ENCODE measurements around the gene MBTD1.
"Not testable (repeated sequence)": the region's sequence is repeated elsewhere in the genome, so short reads cannot be mapped to it uniquely, and the experiment has no call there.

The MBTD1 gene

GRCh38 chr17:51189162-51189561 lies 70.7 kb downstream of the MBTD1 start:
- DNase-seq (ENCODE audit: low read depth in 2 of 2): no peak

- DNase-seq (ENCODE audit: low read depth in 2 of 2): no peak
Measured at GRCh38 chr17:51188271-51188833, 71.5 kb downstream of the MBTD1 start.

GRCh38 chr17:51185763-51186332 lies 74.0 kb downstream of the MBTD1 start:
- no peak for DNase-seq (ENCODE audit: low read depth in 2 of 2)

GRCh38 chr17:51184124-51184523 lies 75.7 kb downstream of the MBTD1 start:
- no peak for DNase-seq (ENCODE audit: low read depth in 2 of 2)

GRCh38 chr17:51180486-51180885 lies 79.4 kb downstream of the MBTD1 start:
- DNase-seq (ENCODE audit: low read depth in 2 of 2): no peak

GRCh38 chr17:51172030-51172429 lies 87.8 kb downstream of the MBTD1 start:
- not testable (repeated sequence) for DNase-seq (ENCODE audit: low read depth in 2 of 2)

- DNase-seq (ENCODE audit: low read depth in 2 of 2): no peak
Measured at GRCh38 chr17:51170736-51171135, 89.1 kb downstream of the MBTD1 start.

GRCh38 chr17:51169340-51169739 lies 90.5 kb downstream of the MBTD1 start:
- no peak for DNase-seq (ENCODE audit: low read depth in 2 of 2)

- DNase-seq (ENCODE audit: low read depth in 2 of 2): peak; percentile 18 to 44
Measured at GRCh38 chr17:51166987-51167931, 92.6 kb downstream of the MBTD1 start.

GRCh38 chr17:51166198-51166986 lies 93.5 kb downstream of the MBTD1 start, which contains the start of gene NME2:
TSS of gene NME2 (plus strand) at chr17:51166411. CDS start at chr17:51166831, 420 bp downstream.
- DNase-seq (ENCODE audit: low read depth in 2 of 2): peak; percentile 31 to 41

- DNase-seq (ENCODE audit: low read depth in 2 of 2): no peak
Measured at GRCh38 chr17:51165680-51166197, 94.1 kb downstream of the MBTD1 start.

- DNase-seq (ENCODE audit: low read depth in 2 of 2): no peak
Measured at GRCh38 chr17:51164911-51165679, 94.8 kb downstream of the MBTD1 start.

GRCh38 chr17:51161541-51161940 lies 98.3 kb downstream of the MBTD1 start:
- no peak for DNase-seq (ENCODE audit: low read depth in 2 of 2)

- no peak for DNase-seq (ENCODE audit: low read depth in 2 of 2)
Measured at GRCh38 chr17:51159604-51160003, 100.2 kb downstream of the MBTD1 start.

GRCh38 chr17:51155416-51155815 lies 104.4 kb downstream of the MBTD1 start:
- DNase-seq (ENCODE audit: low read depth in 2 of 2): no peak

GRCh38 chr17:51154176-51154575 lies 105.7 kb downstream of the MBTD1 start:
- DNase-seq (ENCODE audit: low read depth in 2 of 2): no peak

- DNase-seq (ENCODE audit: low read depth in 2 of 2): peak; percentile 97
Measured at GRCh38 chr17:51153210-51154072, 106.4 kb downstream of the MBTD1 start, which contains the start of gene NME1. TSS of gene NME1 (plus strand) at chr17:51153559. CDS start at chr17:51155655, 2,096 bp downstream.

GRCh38 chr17:51152766-51153209 lies 107.1 kb downstream of the MBTD1 start:
- no peak for DNase-seq (ENCODE audit: low read depth in 2 of 2)

- no peak for DNase-seq (ENCODE audit: low read depth in 2 of 2)
Measured at GRCh38 chr17:51150932-51151331, 108.9 kb downstream of the MBTD1 start.

GRCh38 chr17:51149163-51149562 lies 110.7 kb downstream of the MBTD1 start:
- DNase-seq (ENCODE audit: low read depth in 2 of 2): no peak

Data from stimulated activated CD8-positive, alpha-beta memory T cell treated with anti-CD3 and anti-CD28 coated beads, Interleukin-7, amount 100 ng/mL, for 1 hour (primary cell).